Caco-2 (cell line): ENCODE measurements around the gene HDAC4. TPM values are rescaled to one million over a fixed set of nuclear protein-coding genes. Genes with fewer than 3 reads are reported as not detected.

Source experiments
- BruUV-seq: library from RNA; stranded (reverse); fragments of 400-500 nt; replicated peaks from 2 replicates; lab custom pipeline; 2021; lab: Mats Ljungman, UMichigan
- CTCF ChIA-PET: fragments of 300-600 bp; sonication (Branson Sonifier 250); formaldehyde crosslinking; loops from one replicate; lab custom pipeline; 2022; ENCODE audit warnings: antibody characterized with exemption; lab: Charles Lee
- POLR2A ChIA-PET: fragments of 300-600 bp; sonication (Branson Sonifier 250); formaldehyde crosslinking; loops from one replicate; lab custom pipeline; 2022; ENCODE audit warnings: antibody characterized with exemption; lab: Charles Lee
- DNase-seq, 2 experiments: peaks; one replicate each; pipeline versions ENCODE4 v3.0.0 to v3.0.0-alpha.2; 2020 to 2022
- H3K27me3 ChIP-seq: replicated peaks from 2 replicates; pipeline ENCODE4 v1.6.0; 2011; ENCODE audit warnings: low read length; ENCODE audit not compliant: control insufficient read depth, insufficient read depth
- H3K36me3 ChIP-seq: 2 replicates; pipeline ENCODE4 v1.5.1; 2011; ENCODE audit warnings: low read length; ENCODE audit not compliant: control insufficient read depth, insufficient read depth
- H3K4me1 ChIP-seq: fragments of 250-450 bp; sonication (Bioruptor Pico); 2 replicates; pipeline ENCODE4 v1.5.1; 2020; ENCODE audit warnings: mild to moderate bottlenecking
- H3K4me3 ChIP-seq: 2 replicates; pipeline ENCODE4 v1.5.1; 2011; ENCODE audit warnings: low read depth, mild to moderate bottlenecking, control low read depth, low read length
- H3K9me3 ChIP-seq: fragments of 250-450 bp; sonication (Bioruptor Pico); 2 replicates; pipeline ENCODE4 v1.5.1; 2020; ENCODE audit warnings: mild to moderate bottlenecking, moderate library complexity
- H3K27ac Mint-ChIP-seq: one replicate; pipeline ENCODE4 v1.8.0; 2022; ENCODE audit warnings: mixed read lengths; ENCODE audit not compliant: unreplicated experiment
- H3K27me3 Mint-ChIP-seq: one replicate; pipeline ENCODE4 v1.8.0; 2022; ENCODE audit warnings: mixed read lengths; ENCODE audit not compliant: insufficient read depth, unreplicated experiment
- H3K36me3 Mint-ChIP-seq: one replicate; pipeline ENCODE4 v1.8.0; 2022; ENCODE audit warnings: mild to moderate bottlenecking, mixed read lengths; ENCODE audit not compliant: insufficient read depth, unreplicated experiment
- H3K4me1 Mint-ChIP-seq: one replicate; pipeline ENCODE4 v1.8.0; 2022; ENCODE audit warnings: low read depth, mixed read lengths; ENCODE audit not compliant: unreplicated experiment
- H3K4me3 Mint-ChIP-seq: one replicate; pipeline ENCODE4 v1.8.0; 2022; ENCODE audit warnings: mild to moderate bottlenecking, moderate library complexity, mixed read lengths; ENCODE audit not compliant: unreplicated experiment
- H3K9me3 Mint-ChIP-seq: one replicate; pipeline ENCODE4 v1.8.0; 2022; ENCODE audit warnings: mixed read lengths; ENCODE audit not compliant: unreplicated experiment
- CTCF ChIP-seq, 2 experiments: fragments of 200-600 bp in 1 of 2; IDR thresholded peaks; 1 replicate in 1 of 2; 2 replicates in 1 of 2; pipeline versions ENCODE4 v1.5.1 to v1.8.0; 2011 to 2022; ENCODE audit warnings: antibody characterized with exemption in 1 of 2, control low read depth in 1 of 2, inconsistent platforms in 1 of 2, low read depth in 1 of 2, low read length in 1 of 2, mild to moderate bottlenecking in 1 of 2, moderate library complexity in 1 of 2; ENCODE audit not compliant: insufficient read depth in 1 of 2, severe bottlenecking in 1 of 2, unreplicated experiment in 1 of 2
- intact Hi-C: fragments of 100-400 bp; cut with micrococcal nuclease; formaldehyde crosslinking; loops from one replicate; pipeline ENCODE4 v1.10.0; 2022; ENCODE audit not compliant: unreplicated experiment
- total RNA-seq: library from RNA; stranded (reverse); gene quantifications from 2 replicates; pipeline ENCODE4 v1.2.3, GENCODE V29; 2022

HDAC4 gene
- total RNA-seq, 1 experiment from 2014 or later, result 15.5 TPM

- no peaks in the 10 kb centered on the region for H3K36me3 ChIP-seq
- ChIA-PET POLR2A (no interaction called here), CTCF (no interaction called here)
- DNase-seq, result no peak
- H3K27ac Mint-ChIP-seq, result no peak overlapping the region
- no peak overlapping the region for H3K4me3 ChIP-seq
- H3K4me1 ChIP-seq, result no peaks in the 10 kb centered on the region
- H3K27me3 ChIP-seq, result no peaks in the 10 kb centered on the region
- no peak for TF ChIP-seq CTCF (IDR thresholded peaks at IDR 0.05; ENCODE audit: insufficient read depth in 1 of 2, low read depth in 1 of 2, low read length in 1 of 2, severe bottlenecking in 1 of 2, unreplicated experiment in 1 of 2)
- no TSS peak for BruUV-seq
- H3K4me1 Mint-ChIP-seq, result no peaks in the 10 kb centered on the region
- peaks cover 18% of the 10 kb centered on the region for H3K9me3 Mint-ChIP-seq
- no peaks in the 10 kb centered on the region for H3K27me3 Mint-ChIP-seq
- H3K36me3 Mint-ChIP-seq, result peaks cover 5% of the 10 kb centered on the region
- intact Hi-C loops, result no loop called here
- H3K9me3 ChIP-seq, result no peaks in the 10 kb centered on the region
- H3K4me3 Mint-ChIP-seq, result no peak overlapping the region
Measured at GRCh38 chr2:239253701-239254436, 147.0 kb downstream of the HDAC4 start.

GRCh38 chr2:239253264-239253663 is 147.6 kb downstream of the HDAC4 start:
- Histone ChIP-seq H3K4me3 (no peak overlapping the region), H3K36me3 (no peaks in the 10 kb centered on the region), H3K27me3 (no peaks in the 10 kb centered on the region), H3K4me1 (no peaks in the 10 kb centered on the region), H3K9me3 (no peaks in the 10 kb centered on the region)
- peaks cover 5% of the 10 kb centered on the region for H3K36me3 Mint-ChIP-seq
- no peak overlapping the region for H3K27ac Mint-ChIP-seq
- ChIA-PET POLR2A (no interaction called here), CTCF (no interaction called here)
- intact Hi-C loops, result no loop called here
- no peaks in the 10 kb centered on the region for H3K4me1 Mint-ChIP-seq
- BruUV-seq, result no TSS peak
- no peak for DNase-seq
- peaks cover 12% of the 10 kb centered on the region for H3K9me3 Mint-ChIP-seq
- no peak overlapping the region for H3K4me3 Mint-ChIP-seq
- H3K27me3 Mint-ChIP-seq, result no peaks in the 10 kb centered on the region
- TF ChIP-seq CTCF (IDR thresholded peaks at IDR 0.05; ENCODE audit: insufficient read depth in 1 of 2, low read depth in 1 of 2, low read length in 1 of 2, severe bottlenecking in 1 of 2, unreplicated experiment in 1 of 2), result no peak

- Histone ChIP-seq H3K4me3 (no peak overlapping the region), H3K4me1 (no peaks in the 10 kb centered on the region), H3K36me3 (no peaks in the 10 kb centered on the region), H3K27me3 (no peaks in the 10 kb centered on the region), H3K9me3 (no peaks in the 10 kb centered on the region)
- no peaks in the 10 kb centered on the region for H3K4me1 Mint-ChIP-seq
- ChIA-PET POLR2A (no interaction called here), CTCF (no interaction called here)
- no peaks in the 10 kb centered on the region for H3K27me3 Mint-ChIP-seq
- no TSS peak for BruUV-seq
- H3K4me3 Mint-ChIP-seq, result no peak overlapping the region
- H3K27ac Mint-ChIP-seq, result no peak overlapping the region
- no peak for DNase-seq
- intact Hi-C loops, result no loop called here
- TF ChIP-seq CTCF (IDR thresholded peaks at IDR 0.05; ENCODE audit: insufficient read depth in 1 of 2, low read depth in 1 of 2, low read length in 1 of 2, severe bottlenecking in 1 of 2, unreplicated experiment in 1 of 2), result no peak
- H3K36me3 Mint-ChIP-seq, result peaks cover 5% of the 10 kb centered on the region
- H3K9me3 Mint-ChIP-seq, result peaks cover 7% of the 10 kb centered on the region
Measured at GRCh38 chr2:239252801-239253200, 148.0 kb downstream of the HDAC4 start.
